Neural crest cell (in vitro differentiated cells): ENCODE measurements around the gene SAXO2. TPM values are rescaled to one million over a fixed set of nuclear protein-coding genes. Genes with fewer than 3 reads are reported as not detected.
"Not testable (repeated sequence)": the region's sequence is repeated elsewhere in the genome, so short reads cannot be mapped to it uniquely, and the experiment has no call there.

Experiments
- DNase-seq: peaks from one replicate; pipeline ENCODE4 v3.0.0; 2021; ENCODE audit warnings: low read depth, mixed read lengths, low spot score
- H3K27ac Mint-ChIP-seq: one replicate; pipeline ENCODE4 v1.8.0; 2021; ENCODE audit warnings: mild to moderate bottlenecking, mixed read lengths; ENCODE audit not compliant: unreplicated experiment
- H3K27me3 Mint-ChIP-seq: 2 replicates; pipeline ENCODE4 v1.8.0; 2021; ENCODE audit warnings: low read depth, mild to moderate bottlenecking, mixed read lengths
- H3K36me3 Mint-ChIP-seq: 2 replicates; pipeline ENCODE4 v1.8.0; 2021; ENCODE audit warnings: low read depth, mild to moderate bottlenecking, mixed read lengths
- H3K4me1 Mint-ChIP-seq: 2 replicates; pipeline ENCODE4 v1.8.0; 2021; ENCODE audit warnings: mixed read lengths
- H3K4me3 Mint-ChIP-seq: one replicate; pipeline ENCODE4 v1.8.0; 2021; ENCODE audit warnings: mild to moderate bottlenecking, mixed read lengths
- H3K9me3 Mint-ChIP-seq: 2 replicates; pipeline ENCODE4 v1.8.0; 2021; ENCODE audit warnings: mixed read lengths
- CTCF ChIP-seq: fragments of 200-600 bp; sonication (generic); conservative IDR thresholded peaks from 2 replicates; pipeline ENCODE4 v1.5.0; 2021; ENCODE audit warnings: antibody characterized with exemption, mild to moderate bottlenecking
- total RNA-seq: library from RNA; stranded (reverse); gene quantifications from 2 replicates; pipeline ENCODE4 v1.2.1, GENCODE V29; 2021

The SAXO2 gene
- total RNA-seq, 1 donor from 2014 or later: 3.9 TPM

- no peak for DNase-seq
- Mint-ChIP-seq H3K27me3 (peaks cover 10% of the 10 kb centered on the region), H3K4me3 (no peak overlapping the region), H3K36me3 (no peaks in the 10 kb centered on the region), H3K4me1 (peaks cover 1% of the 10 kb centered on the region), H3K27ac (no peak overlapping the region), H3K9me3 (peaks cover 4% of the 10 kb centered on the region)
- no peak for TF ChIP-seq CTCF
Measured at GRCh38 chr15:82306791-82307713, 44.4 kb downstream of the SAXO2 start.

GRCh38 chr15:82307714-82308081 lies 45.1 kb downstream of the SAXO2 start:
- DNase-seq: no peak
- no peaks in the 10 kb centered on the region for H3K4me1 Mint-ChIP-seq
- H3K9me3 Mint-ChIP-seq: peaks cover 4% of the 10 kb centered on the region
- H3K4me3 Mint-ChIP-seq: no peak overlapping the region
- no peak overlapping the region for H3K27ac Mint-ChIP-seq
- no peaks in the 10 kb centered on the region for H3K36me3 Mint-ChIP-seq
- peaks cover 10% of the 10 kb centered on the region for H3K27me3 Mint-ChIP-seq
- TF ChIP-seq CTCF: no peak

GRCh38 chr15:82309802-82310201 lies 47.2 kb downstream of the SAXO2 start:
- no peaks in the 10 kb centered on the region for H3K4me1 Mint-ChIP-seq
- no peak for TF ChIP-seq CTCF
- peaks cover 10% of the 10 kb centered on the region for H3K27me3 Mint-ChIP-seq
- no peak for DNase-seq
- H3K36me3 Mint-ChIP-seq: no peaks in the 10 kb centered on the region
- no peak overlapping the region for H3K27ac Mint-ChIP-seq
- no peak overlapping the region for H3K4me3 Mint-ChIP-seq
- H3K9me3 Mint-ChIP-seq: peaks cover 4% of the 10 kb centered on the region

GRCh38 chr15:82311321-82311720 lies 48.7 kb downstream of the SAXO2 start:
- not testable (repeated sequence) for H3K4me3 Mint-ChIP-seq, H3K9me3 Mint-ChIP-seq, H3K4me1 Mint-ChIP-seq, DNase-seq, H3K36me3 Mint-ChIP-seq, H3K27ac Mint-ChIP-seq
- H3K27me3 Mint-ChIP-seq: peaks cover 10% of the 10 kb centered on the region

GRCh38 chr15:82312586-82313349 lies 50.1 kb downstream of the SAXO2 start:
- Mint-ChIP-seq H3K36me3 (no peaks in the 10 kb centered on the region), H3K4me3 (no peak overlapping the region), H3K4me1 (no peaks in the 10 kb centered on the region), H3K9me3 (peaks cover 4% of the 10 kb centered on the region), H3K27me3 (peaks cover 10% of the 10 kb centered on the region), H3K27ac (no peak overlapping the region)
- TF ChIP-seq CTCF: no peak
- DNase-seq: no peak

GRCh38 chr15:82313446-82313845 lies 50.8 kb downstream of the SAXO2 start:
- Mint-ChIP-seq H3K4me1 (no peaks in the 10 kb centered on the region), H3K4me3 (no peak overlapping the region), H3K27ac (no peak overlapping the region), H3K27me3 (peaks cover 10% of the 10 kb centered on the region), H3K9me3 (peaks cover 4% of the 10 kb centered on the region), H3K36me3 (no peaks in the 10 kb centered on the region)
- TF ChIP-seq CTCF: no peak
- DNase-seq: no peak

GRCh38 chr15:82313951-82314768 lies 51.5 kb downstream of the SAXO2 start:
- not testable (repeated sequence) for H3K4me1 Mint-ChIP-seq, H3K36me3 Mint-ChIP-seq, DNase-seq, H3K4me3 Mint-ChIP-seq, H3K27ac Mint-ChIP-seq, H3K9me3 Mint-ChIP-seq
- H3K27me3 Mint-ChIP-seq: peaks cover 10% of the 10 kb centered on the region
